Loucy (cell line): Measurements from ENCODE around the gene CXCR1.

Source experiments
- H2AFZ ChIP-seq: fragments of 200-600 bp; sonication (generic); 2 replicates; pipeline ENCODE4 v1.6.0; 2016; ENCODE audit warnings: antibody characterized with exemption, mild to moderate bottlenecking, low read length, moderate library complexity
- H3F3A ChIP-seq: fragments of 200-600 bp; 2 replicates; pipeline ENCODE4 v1.6.0; 2016; ENCODE audit warnings: antibody characterized with exemption, low read depth, mild to moderate bottlenecking
- H3K27me3 ChIP-seq: fragments of 200-600 bp; sonication (generic); 2 replicates; pipeline ENCODE4 v1.6.1; 2014; ENCODE audit warnings: low read length, mild to moderate bottlenecking; ENCODE audit not compliant: insufficient read depth, poor library complexity, severe bottlenecking
- H3K36me3 ChIP-seq: fragments of 200-600 bp; sonication (generic); 2 replicates; pipeline ENCODE4 v1.6.1; 2016; ENCODE audit warnings: low read length; ENCODE audit not compliant: insufficient read depth
- H3K4me1 ChIP-seq: fragments of 200-600 bp; sonication (generic); 2 replicates; pipeline ENCODE4 v1.5.1; 2014; ENCODE audit warnings: low read length, mild to moderate bottlenecking; ENCODE audit not compliant: insufficient read depth, poor library complexity, severe bottlenecking
- H3K4me2 ChIP-seq: fragments of 200-600 bp; sonication (generic); 2 replicates; pipeline ENCODE4 v1.6.0; 2014; ENCODE audit warnings: antibody characterized with exemption, low read length, low read depth, mild to moderate bottlenecking; ENCODE audit not compliant: poor library complexity, severe bottlenecking
- H3K4me3 ChIP-seq: fragments of 200-600 bp; sonication (generic); 2 replicates; pipeline ENCODE4 v1.5.1; 2014; ENCODE audit warnings: low read length, mild to moderate bottlenecking, mixed read lengths; ENCODE audit not compliant: poor library complexity, severe bottlenecking
- H3K79me2 ChIP-seq: fragments of 200-600 bp; sonication (generic); 2 replicates; pipeline ENCODE4 v1.6.1; 2014; ENCODE audit warnings: low read length; ENCODE audit not compliant: insufficient read depth
- H3K9ac ChIP-seq: fragments of 200-600 bp; sonication (generic); 2 replicates; pipeline ENCODE4 v1.6.0; 2014; ENCODE audit warnings: mild to moderate bottlenecking, low read depth, low read length, moderate library complexity; ENCODE audit not compliant: poor library complexity, severe bottlenecking
- H3K9me2 ChIP-seq: fragments of 200-600 bp; sonication (generic); replicated peaks from 2 replicates; pipeline ENCODE4 v1.6.1; 2016; ENCODE audit warnings: low read depth, low read length, mixed read lengths
- H3K9me3 ChIP-seq: fragments of 200-600 bp; sonication (generic); 2 replicates; pipeline ENCODE4 v1.6.1; 2014; ENCODE audit warnings: mild to moderate bottlenecking, antibody characterized with exemption, low read length, low read depth; ENCODE audit not compliant: insufficient read depth
- H4K20me1 ChIP-seq: fragments of 200-600 bp; sonication (generic); 2 replicates; pipeline ENCODE4 v1.6.0; 2014; ENCODE audit warnings: antibody characterized with exemption, low read length, mild to moderate bottlenecking; ENCODE audit not compliant: insufficient read depth, poor library complexity, severe bottlenecking
- EZH2phosphoT487 ChIP-seq: fragments of 200-600 bp; IDR thresholded peaks from 2 replicates; pipeline ENCODE4 v1.6.1; 2018; ENCODE audit warnings: antibody characterized with exemption, mild to moderate bottlenecking, moderate library complexity, borderline replicate concordance
- TF ChIP-seq, protein P1 (sequence below): fragments of 200-600 bp; sonication (generic); conservative IDR thresholded peaks from 2 replicates; pipeline ENCODE4 v1.5.1; 2014; ENCODE audit warnings: mild to moderate bottlenecking, antibody characterized with exemption, low read length

CXCR1 gene

DNA sequence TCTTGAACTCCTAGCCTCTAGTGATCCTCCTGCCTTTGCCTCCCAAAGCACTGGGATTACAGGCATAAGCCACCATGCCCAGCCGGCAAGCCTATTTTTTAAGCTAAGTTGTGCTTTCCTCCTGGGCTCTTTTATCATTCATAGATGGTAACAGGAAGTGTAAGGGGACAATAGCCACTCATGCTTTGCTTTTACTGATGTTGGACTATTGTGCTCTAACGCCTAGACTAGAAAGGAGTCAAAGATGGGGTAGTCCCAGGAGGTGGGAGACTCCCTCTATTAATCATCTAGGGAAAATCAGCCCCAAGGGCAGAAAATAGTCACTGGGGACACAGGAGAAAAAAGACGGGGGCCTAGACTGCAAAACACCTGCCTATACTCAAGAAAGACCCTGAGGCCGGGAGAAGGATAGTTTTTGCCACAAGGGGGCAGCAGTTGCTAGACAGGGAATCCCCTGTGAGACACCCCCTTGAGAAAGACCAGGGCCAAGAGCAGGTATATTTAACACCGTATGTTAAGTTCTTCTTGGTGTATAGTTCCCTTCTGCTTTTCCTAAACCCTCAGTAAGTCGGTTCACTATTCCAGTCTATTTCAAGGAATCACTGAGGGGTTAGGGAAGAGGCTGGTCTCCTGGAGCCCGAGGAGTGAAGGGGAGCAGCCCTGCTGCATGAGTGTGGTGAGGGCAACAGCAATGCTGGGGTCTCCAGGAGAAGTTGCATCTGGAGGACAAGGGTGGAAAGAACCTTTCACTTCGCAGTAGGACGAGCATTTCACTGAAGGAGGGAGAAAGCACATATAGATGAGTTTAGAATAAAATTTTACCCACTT is 2.1 kb upstream of the CXCR1 start:
- Histone ChIP-seq H3K4me1 (peaks cover 14% of the 10 kb centered on the region), H3K4me3 (no peak overlapping the region), H3K79me2 (no peaks in the 10 kb centered on the region), H2AFZ (peak overlapping the region; percentile 77), H3K36me3 (no peaks in the 10 kb centered on the region), H3K27me3 (no peaks in the 10 kb centered on the region), H3K9me2 (no peaks in the 10 kb centered on the region), H4K20me1 (no peaks in the 10 kb centered on the region), H3K4me2 (no peak overlapping the region), H3K9ac (no peak overlapping the region), H3F3A (no peaks in the 10 kb centered on the region), H3K9me3 (no peaks in the 10 kb centered on the region)
- no peak for TF ChIP-seq EZH2phosphoT487
- TF ChIP-seq, protein P1, sequence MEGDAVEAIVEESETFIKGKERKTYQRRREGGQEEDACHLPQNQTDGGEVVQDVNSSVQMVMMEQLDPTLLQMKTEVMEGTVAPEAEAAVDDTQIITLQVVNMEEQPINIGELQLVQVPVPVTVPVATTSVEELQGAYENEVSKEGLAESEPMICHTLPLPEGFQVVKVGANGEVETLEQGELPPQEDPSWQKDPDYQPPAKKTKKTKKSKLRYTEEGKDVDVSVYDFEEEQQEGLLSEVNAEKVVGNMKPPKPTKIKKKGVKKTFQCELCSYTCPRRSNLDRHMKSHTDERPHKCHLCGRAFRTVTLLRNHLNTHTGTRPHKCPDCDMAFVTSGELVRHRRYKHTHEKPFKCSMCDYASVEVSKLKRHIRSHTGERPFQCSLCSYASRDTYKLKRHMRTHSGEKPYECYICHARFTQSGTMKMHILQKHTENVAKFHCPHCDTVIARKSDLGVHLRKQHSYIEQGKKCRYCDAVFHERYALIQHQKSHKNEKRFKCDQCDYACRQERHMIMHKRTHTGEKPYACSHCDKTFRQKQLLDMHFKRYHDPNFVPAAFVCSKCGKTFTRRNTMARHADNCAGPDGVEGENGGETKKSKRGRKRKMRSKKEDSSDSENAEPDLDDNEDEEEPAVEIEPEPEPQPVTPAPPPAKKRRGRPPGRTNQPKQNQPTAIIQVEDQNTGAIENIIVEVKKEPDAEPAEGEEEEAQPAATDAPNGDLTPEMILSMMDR = peak; percentile 93

DNA sequence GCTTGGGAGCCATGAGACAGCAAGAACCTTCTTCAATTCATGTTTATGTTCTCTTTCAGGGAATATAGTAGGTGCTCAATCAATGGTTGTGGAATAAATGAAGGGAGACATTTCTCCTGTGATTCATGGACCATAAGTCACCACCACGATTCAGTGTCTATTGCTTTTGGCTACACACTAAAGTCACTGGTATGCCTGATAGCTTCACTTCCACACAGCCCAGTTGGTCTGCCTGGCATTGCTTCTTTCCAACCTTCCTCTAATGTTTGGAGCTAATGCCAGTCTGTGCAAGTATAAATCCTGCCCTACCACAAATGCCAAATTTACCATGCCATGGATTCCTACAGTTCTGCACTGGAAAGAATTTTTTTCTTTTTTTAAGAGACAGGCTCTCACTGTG is 1.3 kb upstream of the CXCR1 start:
- no peak for TF ChIP-seq EZH2phosphoT487
- TF ChIP-seq, protein P1 = no peak
- no peaks in the 10 kb centered on the region for H3K36me3 ChIP-seq
- H3K4me1 ChIP-seq = peaks cover 14% of the 10 kb centered on the region
- no peak overlapping the region for H2AFZ ChIP-seq
- H3K9me3 ChIP-seq = no peaks in the 10 kb centered on the region
- H3K27me3 ChIP-seq = no peaks in the 10 kb centered on the region
- no peak overlapping the region for H3K4me3 ChIP-seq
- no peaks in the 10 kb centered on the region for H3K79me2 ChIP-seq
- H4K20me1 ChIP-seq = no peaks in the 10 kb centered on the region
- no peak overlapping the region for H3K9ac ChIP-seq
- no peaks in the 10 kb centered on the region for H3K9me2 ChIP-seq
- no peaks in the 10 kb centered on the region for H3F3A ChIP-seq
- H3K4me2 ChIP-seq = no peak overlapping the region

DNA sequence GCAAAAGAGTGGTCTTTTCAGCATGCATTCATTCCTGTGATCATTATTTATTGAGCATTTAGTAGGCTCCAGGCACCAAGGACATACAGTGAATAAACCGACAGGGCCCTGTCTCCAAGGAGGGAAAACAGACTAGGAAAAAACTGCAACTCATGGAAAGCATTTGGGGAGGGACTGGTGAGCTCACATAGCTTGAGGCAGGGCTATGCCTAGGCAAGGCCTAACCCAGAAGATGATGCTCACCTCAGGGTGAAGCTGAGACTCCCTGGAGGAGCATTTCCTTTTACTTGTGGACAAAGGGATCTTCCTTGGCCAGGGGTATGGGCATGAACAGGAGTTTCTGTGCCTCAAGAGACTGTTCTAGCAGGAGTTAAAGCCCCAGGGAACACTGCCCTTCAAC is 3.9 kb downstream of the CXCR1 start:
- no peaks in the 10 kb centered on the region for H4K20me1 ChIP-seq
- H3F3A ChIP-seq = no peaks in the 10 kb centered on the region
- H2AFZ ChIP-seq = no peak overlapping the region
- no peaks in the 10 kb centered on the region for H3K79me2 ChIP-seq
- H3K4me1 ChIP-seq = peaks cover 11% of the 10 kb centered on the region
- H3K9ac ChIP-seq = no peak overlapping the region
- H3K4me2 ChIP-seq = no peak overlapping the region
- H3K4me3 ChIP-seq = no peak overlapping the region
- TF ChIP-seq, protein P1 = no peak
- TF ChIP-seq EZH2phosphoT487 = no peak
- H3K9me3 ChIP-seq = no peaks in the 10 kb centered on the region
- no peaks in the 10 kb centered on the region for H3K9me2 ChIP-seq
- no peaks in the 10 kb centered on the region for H3K36me3 ChIP-seq
- no peaks in the 10 kb centered on the region for H3K27me3 ChIP-seq
